Mesendoderm (in vitro differentiated cells): Measurements from ENCODE around the gene VOPP1.

Experiments
- DNase-seq: peaks from one replicate; pipeline ENCODE4 v3.0.0; 2013
- H2AK5ac ChIP-seq: 2 replicates; pipeline ENCODE4 v1.6.1; 2013; ENCODE audit warnings: low read length, inconsistent platforms
- H2BK120ac ChIP-seq: 2 replicates; pipeline ENCODE4 v1.6.1; 2013; ENCODE audit warnings: low read depth, mild to moderate bottlenecking, low read length, moderate library complexity, mixed read lengths
- H2BK15ac ChIP-seq: replicated peaks from 2 replicates; pipeline ENCODE4 v1.6.1; 2013; ENCODE audit warnings: low read depth, mild to moderate bottlenecking, moderate library complexity
- H2BK5ac ChIP-seq: 2 replicates; pipeline ENCODE4 v1.6.1; 2013; ENCODE audit warnings: low read length, inconsistent platforms
- H3K18ac ChIP-seq: 2 replicates; pipeline ENCODE4 v1.6.1; 2013; ENCODE audit warnings: mild to moderate bottlenecking, low read length, mixed read lengths
- H3K23ac ChIP-seq: one replicate; pipeline ENCODE4 v1.6.1; 2013; ENCODE audit warnings: low read length
- H3K27ac ChIP-seq: 2 replicates; pipeline ENCODE4 v1.5.1; 2013; ENCODE audit warnings: low read depth, mild to moderate bottlenecking, inconsistent platforms, low read length, moderate library complexity
- H3K27me3 ChIP-seq: 2 replicates; pipeline ENCODE4 v1.6.1; 2013; ENCODE audit warnings: low read length, control low read depth, mild to moderate bottlenecking, inconsistent platforms; ENCODE audit not compliant: insufficient read depth, poor library complexity
- H3K36me3 ChIP-seq: 2 replicates; pipeline ENCODE4 v1.6.1; 2013; ENCODE audit warnings: low read length, inconsistent platforms; ENCODE audit not compliant: control insufficient read depth, insufficient read depth
- H3K4ac ChIP-seq: one replicate; pipeline ENCODE4 v1.6.1; 2013; ENCODE audit warnings: low read depth, mild to moderate bottlenecking, low read length, moderate library complexity
- H3K4me1 ChIP-seq: 2 replicates; pipeline ENCODE4 v1.6.1; 2013; ENCODE audit warnings: low read depth, low read length, inconsistent platforms; ENCODE audit not compliant: control insufficient read depth
- H3K4me2 ChIP-seq: 2 replicates; pipeline ENCODE4 v1.6.1; 2013; ENCODE audit warnings: low read length
- H3K4me3 ChIP-seq: 2 replicates; pipeline ENCODE4 v1.5.1; 2013; ENCODE audit warnings: mild to moderate bottlenecking, low read length
- H3K56ac ChIP-seq: one replicate; pipeline ENCODE4 v1.6.1; 2013; ENCODE audit warnings: low read length
- H3K79me1 ChIP-seq: 2 replicates; pipeline ENCODE4 v1.6.1; 2013; ENCODE audit warnings: low read length, inconsistent platforms
- H3K79me2 ChIP-seq: 2 replicates; pipeline ENCODE4 v1.6.1; 2013; ENCODE audit warnings: mild to moderate bottlenecking, low read length; ENCODE audit not compliant: control insufficient read depth, insufficient read depth
- H3K9ac ChIP-seq: 2 replicates; pipeline ENCODE4 v1.6.1; 2013; ENCODE audit warnings: low read length, inconsistent platforms
- H4K5ac ChIP-seq: one replicate; pipeline ENCODE4 v1.6.1; 2013; ENCODE audit warnings: low read length
- H4K8ac ChIP-seq: one replicate; pipeline ENCODE4 v1.6.1; 2013; ENCODE audit warnings: low read depth, mild to moderate bottlenecking, control low read depth, low read length, moderate library complexity
- WGBS: extraction: QIAGEN DNeasy Blood & Tissue Kit; methylation state at CpG from one replicate; pipeline ENCODE4 v1.1.7; 2013; ENCODE audit warnings: low lambda C conversion rate, missing lambda C conversion rate; ENCODE audit not compliant: insufficient coverage; ENCODE audit errors: extremely low coverage; 5-methylcytosine and 5-hydroxymethylcytosine counted together

VOPP1 gene

DNA sequence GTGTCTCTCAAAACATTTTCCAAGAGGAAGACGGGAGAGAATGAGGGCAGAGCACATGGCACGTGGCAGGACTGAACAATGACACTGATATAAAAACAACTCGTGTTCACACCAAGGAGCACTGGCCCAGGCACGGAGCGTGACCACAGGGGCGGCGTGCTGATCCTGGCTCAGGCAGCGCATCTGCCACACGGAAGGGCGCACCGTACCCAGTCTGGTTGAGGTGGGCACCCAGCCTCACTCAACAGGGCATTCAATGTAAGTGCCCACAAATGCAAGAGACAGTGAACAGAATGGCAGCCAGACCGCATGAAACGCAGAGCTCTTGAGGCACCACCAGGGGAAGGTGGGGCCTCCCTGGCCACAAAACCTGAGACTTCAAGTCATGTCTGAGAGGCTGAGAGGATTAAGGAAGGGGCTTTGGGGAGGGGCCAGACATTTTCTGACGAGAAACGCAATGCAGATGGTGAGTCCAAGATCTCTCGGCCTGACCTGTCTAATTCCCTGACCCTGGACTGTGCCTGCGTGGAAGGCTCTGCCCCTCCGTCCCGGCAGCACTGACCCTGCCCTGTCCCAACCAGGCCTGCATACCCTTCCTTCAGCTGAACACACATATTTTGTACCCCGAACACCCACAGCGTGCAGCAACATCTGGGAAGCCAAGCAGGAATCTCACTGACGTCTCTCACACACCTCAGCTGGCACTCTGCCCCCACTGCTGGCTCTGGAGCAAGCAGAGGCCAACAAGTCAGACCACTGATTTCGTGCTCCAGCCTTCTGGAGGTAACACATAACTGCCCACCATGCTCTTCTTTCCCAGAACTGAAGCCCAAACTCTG is 35.5 kb downstream of the VOPP1 start:
- WGBS, result no CpG with 5 or more reads among the region's 23 CpGs
- no peak overlapping the region for H3K27ac ChIP-seq
- no peak overlapping the region for H4K5ac ChIP-seq
- no peak overlapping the region for H3K4me3 ChIP-seq
- DNase-seq, result no peak
- peak overlapping the region; percentile 7 for H3K56ac ChIP-seq
- H3K27me3 ChIP-seq, result no peaks in the 10 kb centered on the region
- peaks cover 46% of the 10 kb centered on the region for H3K79me2 ChIP-seq
- no peak overlapping the region for H3K4ac ChIP-seq
- H3K4me1 ChIP-seq, result peaks cover 5% of the 10 kb centered on the region
- H4K8ac ChIP-seq, result no peak overlapping the region
- H2BK15ac ChIP-seq, result no peak overlapping the region
- H3K23ac ChIP-seq, result no peak overlapping the region
- peaks cover 37% of the 10 kb centered on the region for H3K79me1 ChIP-seq
- no peak overlapping the region for H2BK120ac ChIP-seq
- H2BK5ac ChIP-seq, result no peak overlapping the region
- no peak overlapping the region for H3K18ac ChIP-seq
- no peak overlapping the region for H2AK5ac ChIP-seq
- H3K9ac ChIP-seq, result no peak overlapping the region
- H3K4me2 ChIP-seq, result no peak overlapping the region
- no peaks in the 10 kb centered on the region for H3K36me3 ChIP-seq

DNA sequence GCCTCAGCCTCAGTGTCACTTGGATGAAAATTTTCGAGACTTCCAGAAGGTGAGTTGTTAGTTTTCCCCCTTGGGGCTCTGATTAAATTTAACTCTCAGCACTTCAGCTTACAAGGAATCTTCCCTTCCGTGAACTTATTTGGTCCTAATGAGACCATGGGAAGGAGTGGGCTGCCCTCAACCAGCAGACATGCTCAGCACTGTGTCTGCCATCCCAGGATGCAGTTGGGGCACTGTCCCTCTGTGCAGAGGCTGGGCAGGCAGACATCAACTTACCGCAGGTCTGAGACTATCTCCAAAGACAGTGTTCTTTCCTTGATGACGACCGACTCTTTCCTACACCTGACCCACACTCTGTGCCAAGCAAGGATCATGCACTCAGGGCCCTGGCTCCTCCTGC is 36.7 kb downstream of the VOPP1 start:
- Histone ChIP-seq H3K4me2 (no peak overlapping the region), H3K4me3 (no peak overlapping the region), H2BK120ac (no peak overlapping the region), H3K4me1 (peaks cover 5% of the 10 kb centered on the region), H3K4ac (no peak overlapping the region), H3K36me3 (no peaks in the 10 kb centered on the region), H3K79me2 (peaks cover 46% of the 10 kb centered on the region), H4K8ac (no peak overlapping the region), H3K27me3 (no peaks in the 10 kb centered on the region), H3K18ac (no peak overlapping the region), H3K27ac (no peak overlapping the region), H2BK5ac (no peak overlapping the region), H4K5ac (no peak overlapping the region), H3K56ac (no peak overlapping the region), H2AK5ac (no peak overlapping the region), H2BK15ac (no peak overlapping the region), H3K9ac (no peak overlapping the region), H3K79me1 (peaks cover 40% of the 10 kb centered on the region), H3K23ac (no peak overlapping the region)
- no peak for DNase-seq
- no CpG with 5 or more reads among the region's 5 CpGs for WGBS

DNA sequence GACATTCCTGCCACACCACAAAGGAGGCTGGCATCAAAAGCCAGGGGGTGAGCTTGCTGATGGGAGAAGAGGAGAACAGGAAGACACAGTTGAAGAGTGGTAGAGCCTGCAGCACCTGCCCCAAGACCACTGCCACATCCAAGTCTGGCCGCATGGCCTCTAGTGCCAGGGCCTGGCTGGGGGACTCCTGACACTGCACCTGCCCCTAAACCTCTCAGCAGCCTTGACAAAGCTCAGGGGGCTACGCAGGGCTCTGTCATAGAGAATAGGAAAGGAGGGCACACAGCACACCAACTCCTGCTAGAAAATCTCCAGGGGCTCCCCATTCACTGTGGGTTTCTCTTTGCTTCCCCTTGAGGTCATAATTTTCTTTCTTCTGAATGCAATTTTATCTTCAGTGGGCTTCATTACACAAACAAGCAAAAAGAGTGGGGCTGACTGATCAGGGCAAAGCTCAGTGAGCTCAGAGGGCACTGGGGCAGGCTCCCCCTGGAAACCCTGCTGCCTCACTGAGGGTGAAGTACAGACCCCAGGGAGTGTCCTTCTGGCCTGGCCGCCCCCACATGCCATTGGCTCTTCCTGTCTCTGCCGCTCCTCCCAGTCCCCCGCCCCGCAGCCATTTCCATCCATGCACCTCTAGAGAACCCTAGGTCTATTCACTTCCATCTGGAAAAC is 37.2 kb downstream of the VOPP1 start:
- H3K27ac ChIP-seq, result no peak overlapping the region

DNA sequence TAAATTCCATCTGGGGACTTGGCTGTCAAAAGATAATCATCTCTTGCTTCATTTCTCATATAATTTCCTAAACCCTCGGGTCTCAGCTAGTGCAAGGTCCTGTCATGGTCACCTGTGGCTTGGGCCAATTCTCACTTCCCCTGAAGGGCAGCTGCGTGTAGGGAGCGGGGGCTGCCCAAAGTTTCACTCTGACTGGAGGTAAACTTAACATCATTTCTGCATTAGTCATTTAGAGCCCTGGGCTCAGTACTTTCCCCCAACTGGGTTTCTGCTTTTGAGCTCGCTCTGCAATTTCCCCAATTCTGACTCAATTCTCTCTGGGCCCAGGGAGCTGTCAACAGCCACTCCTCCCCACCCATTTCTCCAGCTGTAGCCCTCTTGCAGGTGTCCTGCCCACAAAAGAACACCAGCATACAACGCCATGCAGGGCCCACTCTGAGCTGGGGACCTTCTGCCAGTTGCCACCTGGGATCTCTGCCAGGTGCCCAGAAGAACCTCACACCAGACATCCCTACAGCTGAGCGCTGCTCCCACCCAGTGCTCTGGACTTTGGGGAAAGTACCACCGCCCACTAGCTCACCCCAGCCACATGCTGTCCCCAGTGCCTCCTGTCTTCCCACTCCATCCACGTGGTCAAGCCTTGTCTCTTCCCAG is 37.9 kb downstream of the VOPP1 start:
- Histone ChIP-seq H3K4me1 (peaks cover 2% of the 10 kb centered on the region), H4K5ac (no peak overlapping the region), H3K23ac (no peak overlapping the region), H2AK5ac (no peak overlapping the region), H3K4me2 (no peak overlapping the region), H3K79me1 (peaks cover 44% of the 10 kb centered on the region), H2BK120ac (no peak overlapping the region), H2BK15ac (no peak overlapping the region), H3K4me3 (no peak overlapping the region), H3K18ac (no peak overlapping the region), H3K27ac (no peak overlapping the region), H3K9ac (no peak overlapping the region), H3K36me3 (no peaks in the 10 kb centered on the region), H4K8ac (no peak overlapping the region), H3K56ac (no peak overlapping the region), H2BK5ac (no peak overlapping the region), H3K4ac (no peak overlapping the region), H3K27me3 (no peaks in the 10 kb centered on the region), H3K79me2 (peaks cover 46% of the 10 kb centered on the region)
- no CpG with 5 or more reads among the region's 8 CpGs for WGBS
- no peak for DNase-seq

More for the DNA sequence above, 37.2 kb downstream of the VOPP1 start:
- no peaks in the 10 kb centered on the region for H3K36me3 ChIP-seq
- no peak overlapping the region for H3K18ac ChIP-seq
- no peak overlapping the region for H3K4me3 ChIP-seq
- H2BK5ac ChIP-seq, result no peak overlapping the region
- H2BK15ac ChIP-seq, result no peak overlapping the region
- no peak overlapping the region for H2AK5ac ChIP-seq
- no peak overlapping the region for H3K4ac ChIP-seq
- peaks cover 43% of the 10 kb centered on the region for H3K79me2 ChIP-seq
- no peak overlapping the region for H4K8ac ChIP-seq
- H3K27me3 ChIP-seq, result no peaks in the 10 kb centered on the region
- H2BK120ac ChIP-seq, result no peak overlapping the region
- H3K79me1 ChIP-seq, result peaks cover 41% of the 10 kb centered on the region
- H3K9ac ChIP-seq, result no peak overlapping the region
- no peak overlapping the region for H3K4me2 ChIP-seq
- no peak overlapping the region for H3K23ac ChIP-seq
- H3K4me1 ChIP-seq, result peaks cover 5% of the 10 kb centered on the region
- WGBS, result no CpG with 5 or more reads among the region's 6 CpGs
- H3K56ac ChIP-seq, result no peak overlapping the region
- no peak for DNase-seq
- H4K5ac ChIP-seq, result no peak overlapping the region

DNA sequence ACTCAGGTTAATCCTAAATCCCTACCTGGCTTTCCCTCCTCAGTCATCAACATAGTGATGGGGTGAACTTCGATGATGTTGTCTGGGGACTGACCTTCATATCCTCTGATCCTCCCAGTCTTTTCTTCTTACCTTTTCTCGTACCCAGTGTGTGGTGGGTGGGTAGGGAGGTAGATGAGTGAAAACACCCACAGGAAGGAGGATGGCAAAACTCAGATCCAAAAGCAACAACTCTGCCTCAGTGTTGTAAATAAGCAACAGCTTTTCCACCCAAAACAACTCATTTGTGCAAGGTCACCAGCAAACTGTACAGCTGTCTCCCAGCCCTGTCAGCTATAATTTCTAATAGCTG is 38.6 kb downstream of the VOPP1 start:
- H3K27me3 ChIP-seq, result no peaks in the 10 kb centered on the region
- no peak overlapping the region for H3K4me2 ChIP-seq
- H2BK5ac ChIP-seq, result no peak overlapping the region
- no peak overlapping the region for H3K18ac ChIP-seq
- no peak overlapping the region for H3K27ac ChIP-seq
- H3K23ac ChIP-seq, result no peak overlapping the region
- peaks cover 44% of the 10 kb centered on the region for H3K79me1 ChIP-seq
- peaks cover 46% of the 10 kb centered on the region for H3K79me2 ChIP-seq
- no peak overlapping the region for H3K9ac ChIP-seq
- H2BK15ac ChIP-seq, result no peak overlapping the region
- H2BK120ac ChIP-seq, result no peak overlapping the region
- H3K56ac ChIP-seq, result no peak overlapping the region
- H4K8ac ChIP-seq, result no peak overlapping the region
- H2AK5ac ChIP-seq, result no peak overlapping the region
- DNase-seq, result no peak
- H3K4ac ChIP-seq, result no peak overlapping the region
- H3K4me3 ChIP-seq, result no peak overlapping the region
- no CpG with 5 or more reads among the region's 2 CpGs for WGBS
- H4K5ac ChIP-seq, result no peak overlapping the region
- H3K36me3 ChIP-seq, result no peaks in the 10 kb centered on the region
- peaks cover 2% of the 10 kb centered on the region for H3K4me1 ChIP-seq
